Mammary epithelial cell (primary cell): ENCODE data around the gene TMPRSS12.

Experiments
- CTCF ChIP-seq, 2 donors: IDR thresholded peaks in 1 of 2; conservative IDR thresholded peaks in 1 of 2; 2 replicates each; pipeline ENCODE4 v1.5.1; 2011 to 2012; ENCODE audit warnings: inconsistent platforms in 2 of 2, low read length in 2 of 2, mild to moderate bottlenecking in 2 of 2, control low read depth in 1 of 2, low read depth in 1 of 2; ENCODE audit not compliant: insufficient read depth in 1 of 2; ENCODE audit errors: extremely low read depth in 1 of 2
- EZH2 ChIP-seq: IDR thresholded peaks from 2 replicates; pipeline ENCODE4 v1.6.1; 2012; ENCODE audit warnings: low read length, inconsistent platforms, borderline replicate concordance

- TF ChIP-seq CTCF (conservative IDR thresholded peaks at IDR 0.05 in 1 of 2, IDR thresholded peaks at IDR 0.05 in 1 of 2; ENCODE audit: extremely low read depth in 1 of 2, insufficient read depth in 1 of 2, low read depth in 1 of 2, low read length in 2 of 2): no peak
- no peak for TF ChIP-seq EZH2
These were observed 90.9 kb downstream of the TMPRSS12 start for GRCh38 chr12:50933459-50934124.
